H9 (cell line): ENCODE data around the gene RNF215. TPM values are rescaled to one million over a fixed set of nuclear protein-coding genes. Genes with fewer than 3 reads are reported as not detected.

Experiments
- DNase-seq: peaks from one replicate; pipeline ENCODE4 v3.0.0-alpha.2; 2017
- H2AFZ ChIP-seq: one replicate; pipeline ENCODE4 v1.6.1; 2013; ENCODE audit warnings: mild to moderate bottlenecking, low read length, control low read depth, moderate library complexity
- H2AK5ac ChIP-seq: 2 replicates; pipeline ENCODE4 v1.6.1; 2013; ENCODE audit warnings: low read length, control low read depth, mixed read lengths; ENCODE audit not compliant: insufficient read length
- H2BK120ac ChIP-seq: one replicate; pipeline ENCODE4 v1.6.1; 2013; ENCODE audit warnings: low read depth, mild to moderate bottlenecking, low read length, control low read depth, inconsistent platforms; ENCODE audit not compliant: poor library complexity, severe bottlenecking
- H2BK12ac ChIP-seq: 2 replicates; pipeline ENCODE4 v1.6.1; 2013; ENCODE audit warnings: low read length, control low read depth, mixed read lengths, low read depth; ENCODE audit not compliant: insufficient read length
- H2BK15ac ChIP-seq: 2 replicates; pipeline ENCODE4 v1.6.1; 2013; ENCODE audit warnings: low read depth, low read length, control low read depth
- H2BK20ac ChIP-seq: one replicate; pipeline ENCODE4 v1.6.1; 2013; ENCODE audit warnings: low read depth, mild to moderate bottlenecking, low read length, control low read depth, inconsistent platforms; ENCODE audit not compliant: poor library complexity, severe bottlenecking
- H2BK5ac ChIP-seq: 2 replicates; pipeline ENCODE4 v1.6.1; 2013; ENCODE audit warnings: low read length, control low read depth, mixed read lengths; ENCODE audit not compliant: insufficient read length
- H3K14ac ChIP-seq: 2 replicates; pipeline ENCODE4 v1.6.1; 2013; ENCODE audit warnings: low read length, control low read depth; ENCODE audit not compliant: insufficient read depth
- H3K18ac ChIP-seq: 2 replicates; pipeline ENCODE4 v1.6.1; 2013; ENCODE audit warnings: low read depth, mild to moderate bottlenecking, mixed read lengths, low read length, control low read depth; ENCODE audit not compliant: insufficient read length
- H3K23ac ChIP-seq: 2 replicates; pipeline ENCODE4 v1.6.1; 2013; ENCODE audit warnings: low read length, control low read depth, mixed read lengths, low read depth; ENCODE audit not compliant: insufficient read length
- H3K23me2 ChIP-seq: 2 replicates; pipeline ENCODE4 v1.6.1; 2013; ENCODE audit warnings: low read depth, mild to moderate bottlenecking, mixed read lengths, low read length, control low read depth; ENCODE audit not compliant: insufficient read length, poor library complexity, severe bottlenecking
- H3K27ac ChIP-seq: 2 replicates; pipeline ENCODE4 v1.5.1; 2013; ENCODE audit warnings: low read length, control low read depth, mixed read lengths, low read depth; ENCODE audit not compliant: insufficient read length
- H3K27me3 ChIP-seq: 2 replicates; pipeline ENCODE4 v1.6.1; 2013; ENCODE audit warnings: low read length, control low read depth, inconsistent platforms; ENCODE audit not compliant: insufficient read depth
- H3K4ac ChIP-seq: 2 replicates; pipeline ENCODE4 v1.6.1; 2013; ENCODE audit warnings: low read depth, mild to moderate bottlenecking, control low read depth, inconsistent platforms, low read length, moderate library complexity
- H3K4me1 ChIP-seq: 2 replicates; pipeline ENCODE4 v1.6.1; 2013; ENCODE audit warnings: low read length, control low read depth, inconsistent platforms; ENCODE audit not compliant: insufficient read depth
- H3K4me2 ChIP-seq: 2 replicates; pipeline ENCODE4 v1.6.1; 2013; ENCODE audit warnings: low read length, control low read depth, mixed read lengths; ENCODE audit not compliant: insufficient read length, insufficient read depth
- H3K56ac ChIP-seq: 2 replicates; pipeline ENCODE4 v1.6.1; 2013; ENCODE audit warnings: low read depth, mild to moderate bottlenecking, mixed read lengths, low read length, control low read depth; ENCODE audit not compliant: insufficient read length
- H3K79me1 ChIP-seq: 2 replicates; pipeline ENCODE4 v1.6.1; 2013; ENCODE audit warnings: low read depth, mild to moderate bottlenecking, moderate library complexity, low read length, control low read depth, inconsistent platforms; ENCODE audit not compliant: insufficient read depth, poor library complexity, severe bottlenecking
- H3K79me2 ChIP-seq: 2 replicates; pipeline ENCODE4 v1.6.1; 2013; ENCODE audit warnings: low read length, control low read depth, inconsistent platforms; ENCODE audit not compliant: insufficient read depth
- H3K9ac ChIP-seq: 2 replicates; pipeline ENCODE4 v1.6.1; 2013; ENCODE audit warnings: low read length, control low read depth, mixed read lengths; ENCODE audit not compliant: insufficient read length; ENCODE audit errors: extremely low read depth
- H3K9me3 ChIP-seq: one replicate; pipeline ENCODE4 v1.6.1; 2013; ENCODE audit warnings: low read depth, low read length, inconsistent platforms; ENCODE audit not compliant: control insufficient read depth
- H3T11ph ChIP-seq: one replicate; pipeline ENCODE4 v1.6.1; 2013; ENCODE audit warnings: mild to moderate bottlenecking, low read length, control low read depth, inconsistent platforms
- H4K20me1 ChIP-seq: one replicate; pipeline ENCODE4 v1.6.1; 2013; ENCODE audit not compliant: control insufficient read depth, insufficient read length, insufficient read depth
- H4K5ac ChIP-seq: 2 replicates; pipeline ENCODE4 v1.6.1; 2013; ENCODE audit warnings: low read depth, mild to moderate bottlenecking, mixed read lengths, low read length, control low read depth; ENCODE audit not compliant: insufficient read length
- H4K8ac ChIP-seq: replicated peaks from 2 replicates; pipeline ENCODE4 v1.6.1; 2013; ENCODE audit warnings: low read length, control low read depth, mixed read lengths, low read depth; ENCODE audit not compliant: insufficient read length
- H4K91ac ChIP-seq: 2 replicates; pipeline ENCODE4 v1.6.1; 2013; ENCODE audit warnings: low read depth, mild to moderate bottlenecking, moderate library complexity, mixed read lengths, low read length, control low read depth; ENCODE audit not compliant: insufficient read length
- H3K27ac Mint-ChIP-seq, 3 experiments: 2 replicates in 2 of 3; 3 replicates in 1 of 3; pipeline ENCODE4 v1.8.0; 2020 to 2021; ENCODE audit warnings: mixed read lengths in 3 of 3, mild to moderate bottlenecking in 1 of 3, moderate library complexity in 1 of 3
- H3K27me3 Mint-ChIP-seq: 2 replicates; pipeline ENCODE4 v1.8.0; 2021; ENCODE audit warnings: low read depth, mild to moderate bottlenecking, moderate library complexity, mixed read lengths
- H3K36me3 Mint-ChIP-seq, 3 experiments: 2 replicates in 2 of 3; 3 replicates in 1 of 3; pipeline ENCODE4 v1.8.0; 2020 to 2021; ENCODE audit warnings: low read depth in 3 of 3, mixed read lengths in 3 of 3; ENCODE audit not compliant: insufficient read depth in 1 of 3
- H3K4me1 Mint-ChIP-seq, 2 experiments: 2 replicates each; pipeline ENCODE4 v1.8.0; 2020; ENCODE audit warnings: mixed read lengths in 2 of 2
- H3K4me3 Mint-ChIP-seq, 2 experiments: 2 replicates in 1 of 2; 3 replicates in 1 of 2; pipeline ENCODE4 v1.8.0; 2020 to 2021; ENCODE audit warnings: mild to moderate bottlenecking in 2 of 2, mixed read lengths in 2 of 2, moderate library complexity in 1 of 2
- H3K9me3 Mint-ChIP-seq, 2 experiments: 2 replicates in 1 of 2; 3 replicates in 1 of 2; pipeline ENCODE4 v1.8.0; 2020; ENCODE audit warnings: mild to moderate bottlenecking in 2 of 2, mixed read lengths in 2 of 2, moderate library complexity in 1 of 2
- CTCF ChIP-seq: fragments of 200-600 bp; sonication (generic); conservative IDR thresholded peaks from 3 replicates; pipeline ENCODE4 v1.8.0; 2021; ENCODE audit warnings: antibody characterized with exemption, mild to moderate bottlenecking
- WGBS: extraction: QIAGEN DNeasy Blood & Tissue Kit; methylation state at CpG from one replicate; pipeline ENCODE4 v1.1.7; 2013; ENCODE audit warnings: missing lambda C conversion rate, low lambda C conversion rate, mixed read lengths; ENCODE audit not compliant: insufficient read length; ENCODE audit errors: extremely low coverage; 5-methylcytosine and 5-hydroxymethylcytosine counted together
- total RNA-seq: library from RNA; stranded (reverse); gene quantifications from 2 replicates; pipeline ENCODE4 v1.2.1, GENCODE V29; 2021

Gene RNF215
- total RNA-seq, 1 experiment from 2014 or later: 24.5 TPM

- Histone ChIP-seq H4K8ac (no peak overlapping the region), H3K18ac (no peak overlapping the region), H3K14ac (no peak overlapping the region), H3K79me1 (no peaks in the 10 kb centered on the region), H3K27ac (no peak overlapping the region), H3K9ac (no peak overlapping the region), H3K27me3 (no peaks in the 10 kb centered on the region), H4K5ac (no peak overlapping the region), H3K9me3 (no peaks in the 10 kb centered on the region), H3K23me2 (no peaks in the 10 kb centered on the region), H2BK12ac (no peak overlapping the region), H3K79me2 (no peaks in the 10 kb centered on the region), H3K4me2 (no peak overlapping the region), H3K56ac (no peak overlapping the region), H2BK120ac (no peak overlapping the region), H3K4me1 (no peaks in the 10 kb centered on the region), H2AK5ac (no peak overlapping the region), H3K23ac (no peak overlapping the region), H2BK15ac (no peak overlapping the region), H4K91ac (no peak overlapping the region), H4K20me1 (no peaks in the 10 kb centered on the region), H3K4ac (no peak overlapping the region), H2AFZ (no peak overlapping the region), H3T11ph (no peak overlapping the region), H2BK5ac (no peak overlapping the region), H2BK20ac (no peak overlapping the region)
- no CpG with 5 or more reads among the region's 2 CpGs for WGBS
- no peaks in the 10 kb centered on the region for H3K9me3 Mint-ChIP-seq
- no peak overlapping the region; a peak in 1 of 7 replicates for H3K27ac Mint-ChIP-seq
- TF ChIP-seq CTCF: no peak
- H3K27me3 Mint-ChIP-seq: no peaks in the 10 kb centered on the region
- H3K36me3 Mint-ChIP-seq: peaks cover 11 to 70% (median 58%) of the 10 kb centered on the region in 3 experiments
- no peak overlapping the region for H3K4me3 Mint-ChIP-seq
- DNase-seq: no peak
- H3K4me1 Mint-ChIP-seq: peaks cover 5 to 6% of the 10 kb centered on the region in 2 experiments; a peak in 3 of 4 replicates
These were observed 29.2 kb upstream of the RNF215 start for GRCh38 chr22:30416403-30416802.
